GM18870 (cell line): Measurements from ENCODE around the gene RHD.
"Not testable (repeated sequence)": the region's sequence is repeated elsewhere in the genome, so short reads cannot be mapped to it uniquely, and the experiment has no call there.

Experiments
- ATAC-seq: cut with Tn5 transposase; IDR thresholded peaks from one replicate; pipeline ENCODE4 v1.9.1; 2021; ENCODE audit warnings: moderate library complexity; ENCODE audit not compliant: unreplicated experiment

RHD gene

GRCh38 chr1:25272238-25272637, at the start of gene RHD:
Gene RHD (plus strand): TSS chr1:25272509. CDS start chr1:25272548, 39 bp downstream.
- not testable (repeated sequence) for ATAC-seq

- ATAC-seq = no peak
Observed at GRCh38 chr1:25222606-25223005, 49.7 kb upstream of the RHD start.

GRCh38 chr1:25223471-25223870, 48.8 kb upstream of the RHD start:
- no peak for ATAC-seq

- peak; percentile 68 for ATAC-seq
Observed at GRCh38 chr1:25232027-25232865, 40.1 kb upstream of the RHD start, which contains the start of gene SYF2. Gene SYF2 (minus strand): TSS chr1:25232502. CDS start chr1:25232467, 35 bp downstream.

- ATAC-seq = peak; percentile 43
Observed at GRCh38 chr1:25232866-25233784, 39.2 kb upstream of the RHD start.

GRCh38 chr1:25235411-25235810, 36.9 kb upstream of the RHD start:
- not testable (repeated sequence) for ATAC-seq

- ATAC-seq = not testable (repeated sequence)
Observed at GRCh38 chr1:25236261-25236660, 36.0 kb upstream of the RHD start.

- ATAC-seq = no peak
Observed at GRCh38 chr1:25238046-25238445, 34.3 kb upstream of the RHD start.

- peak; percentile 59 for ATAC-seq
Observed at GRCh38 chr1:25239681-25240541, 32.4 kb upstream of the RHD start.

GRCh38 chr1:25243907-25244306, 28.4 kb upstream of the RHD start:
- ATAC-seq = no peak

GRCh38 chr1:25245393-25245792, 26.9 kb upstream of the RHD start:
- no peak for ATAC-seq

GRCh38 chr1:25245809-25246599, 26.3 kb upstream of the RHD start:
- no peak for ATAC-seq

- ATAC-seq = peak; percentile 8
Observed at GRCh38 chr1:25246600-25247023, 25.7 kb upstream of the RHD start.

GRCh38 chr1:25247024-25247828, 25.1 kb upstream of the RHD start, which contains the start of gene RSRP1:
Gene RSRP1 (minus strand): TSS chr1:25247454. CDS start chr1:25246963, 491 bp downstream.
- ATAC-seq = peak; percentile 60

- no peak for ATAC-seq
Observed at GRCh38 chr1:25247829-25248754, 24.2 kb upstream of the RHD start.

GRCh38 chr1:25253911-25254310, 18.4 kb upstream of the RHD start:
- no peak for ATAC-seq

- ATAC-seq = no peak
Observed at GRCh38 chr1:25255706-25256577, 16.4 kb upstream of the RHD start.
